HEK293T (cell line): ENCODE data around the gene RPL37.

Source experiments
- CTCF ChIA-PET: fragments of 350-600 bp; formaldehyde crosslinking; extraction: SDS; loops from one replicate; lab custom pipeline; 2021; ENCODE audit warnings: antibody characterized with exemption, inconsistent platforms; lab: Yijun Ruan, JAX
- POLR2A ChIA-PET: fragments of 350-600 bp; formaldehyde crosslinking; extraction: SDS; loops from one replicate; lab custom pipeline; 2020; ENCODE audit warnings: antibody characterized with exemption, inconsistent platforms; lab: Yijun Ruan, JAX
- DNase-seq: peaks from one replicate; pipeline ENCODE4 v3.0.0; 2012; ENCODE audit warnings: mixed read lengths; ENCODE audit errors: extremely low spot score
- ARNT ChIP-seq: fragments of 450-650 bp; IDR thresholded peaks from 2 replicates; pipeline ENCODE4 v1.6.1; 2017; ENCODE audit warnings: mild to moderate bottlenecking
- BHLHE40 ChIP-seq: fragments of 450-650 bp; IDR thresholded peaks from 2 replicates; pipeline ENCODE4 v1.6.1; 2016; ENCODE audit warnings: mild to moderate bottlenecking, moderate library complexity, borderline replicate concordance
- CTBP1 ChIP-seq: fragments of 450-650 bp; IDR thresholded peaks from 2 replicates; pipeline ENCODE4 v1.6.1; 2016; ENCODE audit warnings: borderline replicate concordance
- ELF4 ChIP-seq: fragments of 450-650 bp; IDR thresholded peaks from 2 replicates; pipeline ENCODE4 v1.6.1; 2017; ENCODE audit warnings: antibody characterized with exemption
- FOXA1 ChIP-seq: fragments of 450-650 bp; IDR thresholded peaks from 2 replicates; pipeline ENCODE4 v1.6.1; 2016; ENCODE audit warnings: mild to moderate bottlenecking
- FOXK2 ChIP-seq: fragments of 450-650 bp; IDR thresholded peaks from 2 replicates; pipeline ENCODE4 v1.6.1; 2016; ENCODE audit warnings: mild to moderate bottlenecking
- FOXM1 ChIP-seq: fragments of 450-650 bp; IDR thresholded peaks from 2 replicates; pipeline ENCODE4 v1.6.1; 2017; ENCODE audit warnings: mild to moderate bottlenecking, borderline replicate concordance
- HDGF ChIP-seq: fragments of 450-650 bp; IDR thresholded peaks from 2 replicates; pipeline ENCODE4 v1.6.1; 2017; ENCODE audit warnings: antibody characterized with exemption, borderline replicate concordance
- L3MBTL2 ChIP-seq: fragments of 450-650 bp; conservative IDR thresholded peaks from 2 replicates; pipeline ENCODE4 v1.6.1; 2016; ENCODE audit warnings: mild to moderate bottlenecking
- LEF1 ChIP-seq: fragments of 450-650 bp; IDR thresholded peaks from 2 replicates; pipeline ENCODE4 v1.6.1; 2017; ENCODE audit warnings: mild to moderate bottlenecking, borderline replicate concordance
- NFRKB ChIP-seq: fragments of 450-650 bp; IDR thresholded peaks from 2 replicates; pipeline ENCODE4 v1.6.1; 2016; ENCODE audit warnings: mild to moderate bottlenecking, moderate library complexity
- SP1 ChIP-seq: fragments of 450-650 bp; IDR thresholded peaks from 2 replicates; pipeline ENCODE4 v1.6.1; 2017
- SUZ12 ChIP-seq: fragments of 450-650 bp; IDR thresholded peaks from 2 replicates; pipeline ENCODE4 v1.6.1; 2016; ENCODE audit warnings: mild to moderate bottlenecking
- TARDBP ChIP-seq: fragments of 450-650 bp; IDR thresholded peaks from 2 replicates; pipeline ENCODE4 v1.6.1; 2016
- ZNF384 ChIP-seq: fragments of 450-650 bp; IDR thresholded peaks from 2 replicates; pipeline ENCODE4 v1.6.1; 2016
- TF ChIP-seq, protein P1 (sequence below): fragments of 450-650 bp; IDR thresholded peaks from 2 replicates; pipeline ENCODE4 v1.6.1; 2016

Gene RPL37

GRCh38 chr5:40860711-40861110 is 25.7 kb upstream of the RPL37 start:
- no peak for DNase-seq
- POLR2A ChIA-PET = interaction anchor here (1.5 kb wide), 1 partner anchor 25 kb away, joined by 4 read pairs; the partner anchor contains the start of gene RPL37
- CTCF ChIA-PET = no interaction called here
- TF ChIP-seq SP1 (no peak), TARDBP (no peak), ARNT (no peak), ZNF384 (no peak), ELF4 (no peak), FOXA1 (no peak), L3MBTL2 (no peak), FOXK2 (no peak), SUZ12 (no peak)
- TF ChIP-seq, protein P1, sequence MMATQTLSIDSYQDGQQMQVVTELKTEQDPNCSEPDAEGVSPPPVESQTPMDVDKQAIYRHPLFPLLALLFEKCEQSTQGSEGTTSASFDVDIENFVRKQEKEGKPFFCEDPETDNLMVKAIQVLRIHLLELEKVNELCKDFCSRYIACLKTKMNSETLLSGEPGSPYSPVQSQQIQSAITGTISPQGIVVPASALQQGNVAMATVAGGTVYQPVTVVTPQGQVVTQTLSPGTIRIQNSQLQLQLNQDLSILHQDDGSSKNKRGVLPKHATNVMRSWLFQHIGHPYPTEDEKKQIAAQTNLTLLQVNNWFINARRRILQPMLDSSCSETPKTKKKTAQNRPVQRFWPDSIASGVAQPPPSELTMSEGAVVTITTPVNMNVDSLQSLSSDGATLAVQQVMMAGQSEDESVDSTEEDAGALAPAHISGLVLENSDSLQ = no peak

DNA sequence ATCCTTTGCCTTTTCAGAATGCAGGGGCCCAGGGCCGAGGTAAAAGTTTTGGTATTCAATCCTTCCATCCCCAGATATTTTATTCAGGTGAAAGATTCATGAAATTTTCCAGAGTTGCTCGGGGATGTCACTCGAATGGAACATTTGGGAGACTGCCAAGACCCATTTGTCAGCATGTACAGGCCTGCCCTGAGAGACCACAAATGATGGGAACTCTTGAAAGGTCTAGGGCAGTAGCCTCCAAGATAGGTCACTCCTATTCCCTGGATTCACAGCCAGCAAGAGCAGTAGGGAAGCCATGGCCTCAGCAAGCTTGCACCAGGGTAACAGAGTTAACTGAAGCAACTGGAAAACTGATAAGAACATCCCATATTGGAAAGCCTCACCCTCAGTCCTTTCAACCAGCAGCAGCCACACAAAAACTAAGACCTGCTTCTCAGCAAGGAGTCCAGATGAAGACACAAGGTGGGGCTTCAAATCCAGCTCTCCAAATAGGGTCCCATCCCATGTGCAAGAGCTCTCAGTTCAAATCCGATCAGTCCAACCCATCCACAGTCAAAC is 18.7 kb upstream of the RPL37 start:
- CTCF ChIA-PET = no interaction called here
- no peak for TF ChIP-seq TARDBP
- no peak for TF ChIP-seq FOXA1
- no peak for TF ChIP-seq L3MBTL2
- no peak for TF ChIP-seq ARNT
- no peak for TF ChIP-seq HDGF
- TF ChIP-seq BHLHE40 = no peak
- TF ChIP-seq SUZ12 = no peak
- DNase-seq = no peak
- POLR2A ChIA-PET = interaction anchor here (1.2 to 1.4 kb wide), 2 partner anchors 12 to 18 kb away, joined by 4 to 7 read pairs; partner anchors contain the start of genes CARD6 and RPL37

- no peak for DNase-seq
- TF ChIP-seq CTBP1 (no peak), ZNF384 (no peak), NFRKB (no peak), TARDBP (no peak), L3MBTL2 (no peak), SP1 (no peak), LEF1 (no peak), BHLHE40 (no peak), FOXM1 (no peak), FOXA1 (no peak), FOXK2 (no peak), ARNT (no peak), ELF4 (no peak), HDGF (no peak), SUZ12 (no peak)
- TF ChIP-seq, protein P1 = no peak
- CTCF ChIA-PET = interaction anchor here (0.7 kb wide), 1 partner anchor 44 kb away, joined by 4 read pairs; no protein-coding TSS in a partner anchor
- POLR2A ChIA-PET = no interaction called here
Measured at GRCh38 chr5:40847525-40847924, 12.5 kb upstream of the RPL37 start.

GRCh38 chr5:40846371-40846770 is 11.3 kb upstream of the RPL37 start:
- ChIA-PET CTCF (no interaction called here), POLR2A (interaction anchor here (1.0 to 1.2 kb wide), 2 partner anchors 10 to 11 kb away, joined by 3 read pairs; partner anchors contain the start of gene RPL37)
- no peak for TF ChIP-seq BHLHE40
- TF ChIP-seq LEF1 = no peak
- no peak for TF ChIP-seq L3MBTL2
- no peak for TF ChIP-seq ELF4
- TF ChIP-seq ARNT = no peak
- TF ChIP-seq HDGF = no peak
- TF ChIP-seq SP1 = no peak
- DNase-seq = no peak

GRCh38 chr5:40844565-40844964 is 9.5 kb upstream of the RPL37 start:
- CTCF ChIA-PET = no interaction called here
- TF ChIP-seq NFRKB (no peak), FOXK2 (no peak), L3MBTL2 (no peak), CTBP1 (no peak), ARNT (no peak), TARDBP (no peak), SUZ12 (no peak), ZNF384 (no peak), LEF1 (no peak)
- TF ChIP-seq, protein P1 = no peak
- no peak for DNase-seq
- POLR2A ChIA-PET = interaction anchor here (2.1 kb wide), 1 partner anchor 9 kb away, joined by 7 read pairs; the partner anchor contains the start of gene RPL37

GRCh38 chr5:40842351-40842750 is 7.3 kb upstream of the RPL37 start:
- no peak for TF ChIP-seq HDGF
- TF ChIP-seq SUZ12 = no peak
- no peak for TF ChIP-seq NFRKB
- TF ChIP-seq BHLHE40 = no peak
- TF ChIP-seq CTBP1 = no peak
- no peak for TF ChIP-seq L3MBTL2
- TF ChIP-seq ARNT = no peak
- CTCF ChIA-PET = interaction anchor here (0.6 to 1.5 kb wide), 2 partner anchors 15 to 37 kb away, joined by 3 read pairs; no protein-coding TSS in a partner anchor
- DNase-seq = no peak
- POLR2A ChIA-PET = interaction anchor here (0.7 kb wide), 1 partner anchor 10 kb away, joined by 3 read pairs; no protein-coding TSS in a partner anchor
